ENCODE results near the gene IQCE.
A peak's percentile ranks its signal among the peaks of the same experiment; 100 is the strongest.

The IQCE gene

GRCh38 chr7:2558629-2559282, at the start of gene IQCE:
Gene IQCE (plus strand): TSS chr7:2558979. CDS start chr7:2559182, 203 bp downstream.
- DNase-seq (ENCODE audit: low read depth) = peak; percentile 84

GRCh38 chr7:2509298-2509906, 49.4 kb upstream of the IQCE start:
- DNase-seq (ENCODE audit: low read depth) = no peak

GRCh38 chr7:2510130-2510776, 48.5 kb upstream of the IQCE start:
- DNase-seq (ENCODE audit: low read depth) = no peak

GRCh38 chr7:2510909-2511768, 47.6 kb upstream of the IQCE start:
- peak; percentile 36 for DNase-seq (ENCODE audit: low read depth)

GRCh38 chr7:2511769-2512168, 47.0 kb upstream of the IQCE start:
- no peak for DNase-seq (ENCODE audit: low read depth)

GRCh38 chr7:2512179-2512661, 46.6 kb upstream of the IQCE start:
- no peak for DNase-seq (ENCODE audit: low read depth)

- DNase-seq (ENCODE audit: low read depth) = no peak
These were observed 46.1 kb upstream of the IQCE start for GRCh38 chr7:2512713-2513112.

GRCh38 chr7:2513702-2514101, 45.1 kb upstream of the IQCE start:
- DNase-seq (ENCODE audit: low read depth) = no peak

GRCh38 chr7:2514473-2515423, 44.0 kb upstream of the IQCE start:
- DNase-seq (ENCODE audit: low read depth) = no peak

GRCh38 chr7:2515424-2516193, 43.2 kb upstream of the IQCE start:
- DNase-seq (ENCODE audit: low read depth) = no peak

- no peak for DNase-seq (ENCODE audit: low read depth)
These were observed 42.6 kb upstream of the IQCE start for GRCh38 chr7:2516194-2516555.

- DNase-seq (ENCODE audit: low read depth) = no peak
These were observed 41.8 kb upstream of the IQCE start for GRCh38 chr7:2517026-2517425.

GRCh38 chr7:2517678-2518507, 40.9 kb upstream of the IQCE start:
- DNase-seq (ENCODE audit: low read depth) = no peak

GRCh38 chr7:2518737-2519118, 40.1 kb upstream of the IQCE start:
- DNase-seq (ENCODE audit: low read depth) = no peak

GRCh38 chr7:2519119-2519930, 39.5 kb upstream of the IQCE start, which contains the start of gene LFNG:
Gene LFNG (plus strand): TSS chr7:2519774. CDS start chr7:2519862, 88 bp downstream.
- peak; percentile 81 for DNase-seq (ENCODE audit: low read depth)

GRCh38 chr7:2520131-2520760, 38.5 kb upstream of the IQCE start:
- no peak for DNase-seq (ENCODE audit: low read depth)

GRCh38 chr7:2520761-2521290, 38.0 kb upstream of the IQCE start:
- DNase-seq (ENCODE audit: low read depth) = no peak

GRCh38 chr7:2521341-2521745, 37.4 kb upstream of the IQCE start:
- DNase-seq (ENCODE audit: low read depth) = no peak
